HFFc6 (cell line): ENCODE results near the gene CACTIN. TPM values are rescaled to one million over a fixed set of nuclear protein-coding genes. Genes with fewer than 3 reads are reported as not detected.
A peak's percentile ranks its signal among the peaks of the same experiment; 100 is the strongest.

Experiments
- DNase-seq: peaks from one replicate; pipeline ENCODE4 v3.0.0-alpha.2; 2018
- H3K27ac Mint-ChIP-seq: 2 replicates; pipeline ENCODE4 v1.8.0; 2020; ENCODE audit warnings: mild to moderate bottlenecking, mixed read lengths
- H3K27me3 Mint-ChIP-seq: 2 replicates; pipeline ENCODE4 v1.8.0; 2021; ENCODE audit warnings: mild to moderate bottlenecking, moderate library complexity, mixed read lengths; ENCODE audit not compliant: insufficient read depth
- H3K36me3 Mint-ChIP-seq: 2 replicates; pipeline ENCODE4 v1.8.0; 2021; ENCODE audit warnings: low read depth, mixed read lengths
- H3K4me1 Mint-ChIP-seq: 2 replicates; pipeline ENCODE4 v1.8.0; 2020; ENCODE audit warnings: low read depth, mixed read lengths
- H3K4me3 Mint-ChIP-seq: 2 replicates; pipeline ENCODE4 v1.8.0; 2020; ENCODE audit warnings: mild to moderate bottlenecking, moderate library complexity, mixed read lengths
- H3K9me3 Mint-ChIP-seq: 2 replicates; pipeline ENCODE4 v1.8.0; 2020; ENCODE audit warnings: mild to moderate bottlenecking, mixed read lengths
- CTCF ChIP-seq: fragments of 200-600 bp; sonication (generic); IDR thresholded peaks from 2 replicates; pipeline ENCODE4 v1.5.0; 2021; ENCODE audit warnings: antibody characterized with exemption, mild to moderate bottlenecking
- total RNA-seq, 6 experiments: library from RNA; stranded (reverse); fragmentation: NEBNext Ultra II Directional; extraction: Animal tissue kit (Norgen Biotek cat#: 25700); gene quantifications; 2 replicates in 1 of 6; 3 replicates in 5 of 6; pipeline ENCODE4 v1.2.3, GENCODE V29; 2021

The CACTIN gene
- total RNA-seq, 6 experiments from 2014 or later = 22.7 to 25.3 (median 24.9) TPM

- no peak for DNase-seq
Measured at GRCh38 chr19:3660493-3661219, 34.1 kb upstream of the CACTIN start.

GRCh38 chr19:3659746-3660112 is 33.1 kb upstream of the CACTIN start:
- peaks cover 3% of the 10 kb centered on the region; the same call in 1 of the 2 replicates for H3K27me3 Mint-ChIP-seq
- no peak overlapping the region for H3K4me3 Mint-ChIP-seq
- peaks cover 14% of the 10 kb centered on the region for H3K4me1 Mint-ChIP-seq
- no peaks in the 10 kb centered on the region for H3K9me3 Mint-ChIP-seq
- DNase-seq = no peak
- no peak overlapping the region for H3K27ac Mint-ChIP-seq
- peaks cover 29% of the 10 kb centered on the region for H3K36me3 Mint-ChIP-seq
- no peak for TF ChIP-seq CTCF

More at GRCh38 chr19:3660493-3661219, 34.1 kb upstream of the CACTIN start:
- Mint-ChIP-seq H3K36me3 (peaks cover 29% of the 10 kb centered on the region), H3K4me1 (peaks cover 9% of the 10 kb centered on the region), H3K27ac (no peak overlapping the region), H3K9me3 (no peaks in the 10 kb centered on the region), H3K4me3 (no peak overlapping the region), H3K27me3 (peaks cover 2% of the 10 kb centered on the region; the same call in 1 of the 2 replicates)
- TF ChIP-seq CTCF = no peak

- no peak overlapping the region for H3K4me3 Mint-ChIP-seq
- no peak for TF ChIP-seq CTCF
- DNase-seq = no peak
- H3K9me3 Mint-ChIP-seq = no peaks in the 10 kb centered on the region
- H3K4me1 Mint-ChIP-seq = peaks cover 14% of the 10 kb centered on the region
- H3K36me3 Mint-ChIP-seq = peaks cover 29% of the 10 kb centered on the region
- no peak overlapping the region for H3K27ac Mint-ChIP-seq
- H3K27me3 Mint-ChIP-seq = peaks cover 3% of the 10 kb centered on the region; the same call in 1 of the 2 replicates
Measured at GRCh38 chr19:3658870-3659745, 32.5 kb upstream of the CACTIN start.

GRCh38 chr19:3658004-3658869 is 31.6 kb upstream of the CACTIN start:
- peaks cover 3% of the 10 kb centered on the region; the same call in 1 of the 2 replicates for H3K27me3 Mint-ChIP-seq
- no peak overlapping the region for H3K4me3 Mint-ChIP-seq
- no peak for TF ChIP-seq CTCF
- no peak overlapping the region for H3K27ac Mint-ChIP-seq
- no peak for DNase-seq
- peaks cover 14% of the 10 kb centered on the region for H3K4me1 Mint-ChIP-seq
- H3K9me3 Mint-ChIP-seq = no peaks in the 10 kb centered on the region
- peaks cover 21% of the 10 kb centered on the region for H3K36me3 Mint-ChIP-seq

GRCh38 chr19:3657395-3657769 is 30.8 kb upstream of the CACTIN start:
- peaks cover 3% of the 10 kb centered on the region; the same call in 1 of the 2 replicates for H3K27me3 Mint-ChIP-seq
- TF ChIP-seq CTCF = no peak; the same call in 1 of the 2 replicates
- H3K27ac Mint-ChIP-seq = peak overlapping the region; percentile 95; the same call in 1 of the 2 replicates
- peaks cover 21% of the 10 kb centered on the region for H3K36me3 Mint-ChIP-seq
- no peak overlapping the region for H3K4me3 Mint-ChIP-seq
- H3K4me1 Mint-ChIP-seq = peaks cover 14% of the 10 kb centered on the region
- no peak for DNase-seq
- H3K9me3 Mint-ChIP-seq = no peaks in the 10 kb centered on the region
